ENCODE results near the gene CHST7. TPM values are rescaled to one million over a fixed set of nuclear protein-coding genes. Genes with fewer than 3 reads are reported as not detected.

The CHST7 gene
- total RNA-seq, 1 donor from 2014 or later, result 15.9 TPM

GRCh38 chrX:46599051-46599560 is 25.5 kb downstream of the CHST7 start:
- Histone ChIP-seq H3K27me3 (ENCODE audit: low read depth) (no peaks in the 10 kb centered on the region), H3K27ac (replicated peaks) (peak overlapping the region; percentile 80), H3K4me1 (peaks cover 81% of the 10 kb centered on the region), H3K9me3 (replicated peaks) (no peaks in the 10 kb centered on the region), H3K4me3 (no peak overlapping the region), H3K36me3 (no peaks in the 10 kb centered on the region)
- intact Hi-C loops (cut with micrococcal nuclease), result no loop called here
- DNase-seq, result no peak
- TF ChIP-seq CTCF (IDR thresholded peaks at IDR 0.05; ENCODE audit: borderline replicate concordance), result no peak

GRCh38 chrX:46601283-46601682 is 27.7 kb downstream of the CHST7 start:
- no peak for TF ChIP-seq CTCF (IDR thresholded peaks at IDR 0.05; ENCODE audit: borderline replicate concordance)
- intact Hi-C loops (cut with micrococcal nuclease), result no loop called here
- peak overlapping the region; percentile 80 for H3K27ac ChIP-seq (replicated peaks)

GRCh38 chrX:46602468-46603102 is 29.0 kb downstream of the CHST7 start:
- H3K9me3 ChIP-seq (replicated peaks), result no peaks in the 10 kb centered on the region
- peaks cover 54% of the 10 kb centered on the region for H3K4me1 ChIP-seq
- no peak for DNase-seq
- no peak overlapping the region for H3K4me3 ChIP-seq
- H3K27ac ChIP-seq (replicated peaks), result peak overlapping the region; percentile 80
- TF ChIP-seq CTCF (IDR thresholded peaks at IDR 0.05; ENCODE audit: borderline replicate concordance), result no peak
- H3K36me3 ChIP-seq, result no peaks in the 10 kb centered on the region
- no peaks in the 10 kb centered on the region for H3K27me3 ChIP-seq (ENCODE audit: low read depth)
- intact Hi-C loops (cut with micrococcal nuclease), result no loop called here

More at GRCh38 chrX:46601283-46601682, 27.7 kb downstream of the CHST7 start:
- peaks cover 63% of the 10 kb centered on the region for H3K4me1 ChIP-seq
- no peaks in the 10 kb centered on the region for H3K9me3 ChIP-seq (replicated peaks)
- no peak overlapping the region for H3K4me3 ChIP-seq
- H3K36me3 ChIP-seq, result no peaks in the 10 kb centered on the region
- no peak for DNase-seq
- no peaks in the 10 kb centered on the region for H3K27me3 ChIP-seq (ENCODE audit: low read depth)

- Histone ChIP-seq H3K4me1 (peaks cover 4% of the 10 kb centered on the region), H3K27ac (replicated peaks) (no peak overlapping the region), H3K9me3 (replicated peaks) (no peaks in the 10 kb centered on the region), H3K36me3 (no peaks in the 10 kb centered on the region), H3K4me3 (no peak overlapping the region), H3K27me3 (ENCODE audit: low read depth) (no peaks in the 10 kb centered on the region)
- no peak for TF ChIP-seq CTCF (IDR thresholded peaks at IDR 0.05; ENCODE audit: borderline replicate concordance)
- DNase-seq, result no peak
- intact Hi-C loops (cut with micrococcal nuclease), result no loop called here
These were observed 34.4 kb downstream of the CHST7 start for GRCh38 chrX:46607916-46608315.

GRCh38 chrX:46610070-46610658 is 36.6 kb downstream of the CHST7 start:
- TF ChIP-seq CTCF (IDR thresholded peaks at IDR 0.05; ENCODE audit: borderline replicate concordance), result no peak
- no peak overlapping the region for H3K27ac ChIP-seq (replicated peaks)
- no peaks in the 10 kb centered on the region for H3K27me3 ChIP-seq (ENCODE audit: low read depth)
- H3K9me3 ChIP-seq (replicated peaks), result no peaks in the 10 kb centered on the region
- intact Hi-C loops (cut with micrococcal nuclease), result no loop called here
- no peak for DNase-seq
- H3K4me1 ChIP-seq, result no peaks in the 10 kb centered on the region
- no peak overlapping the region for H3K4me3 ChIP-seq
- H3K36me3 ChIP-seq, result no peaks in the 10 kb centered on the region

All from left ventricle myocardium inferior (tissue), 1 donor.